HG02981 (cell line): ENCODE measurements around the gene PTGER3.
"Not testable (repeated sequence)": the region's sequence is repeated elsewhere in the genome, so short reads cannot be mapped to it uniquely, and the experiment has no call there.

Experiments
- ATAC-seq: cut with Tn5 transposase; IDR thresholded peaks from one replicate; pipeline ENCODE4 v1.9.1; 2021; ENCODE audit warnings: mild to moderate bottlenecking, moderate library complexity; ENCODE audit not compliant: unreplicated experiment

Gene PTGER3

DNA sequence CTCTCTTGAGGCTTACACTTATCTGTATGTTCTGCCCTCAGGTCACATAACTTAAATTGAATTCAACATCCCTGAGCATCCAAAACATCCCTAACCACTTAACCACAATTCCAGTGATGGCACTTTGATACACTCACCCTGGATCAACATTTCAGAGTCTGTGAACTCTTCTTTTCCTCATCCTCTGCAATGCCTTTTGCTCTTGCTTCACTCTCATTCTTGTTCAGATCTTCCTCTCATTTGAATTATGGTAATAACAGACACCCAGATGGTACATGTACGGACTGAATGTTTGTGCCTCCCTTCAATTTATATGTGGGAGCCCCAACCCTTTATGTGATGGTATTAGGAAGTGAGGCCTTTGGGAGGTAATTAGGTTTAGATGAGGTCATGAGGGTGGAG, 33.4 kb downstream of the PTGER3 start:
- no peak for ATAC-seq

DNA sequence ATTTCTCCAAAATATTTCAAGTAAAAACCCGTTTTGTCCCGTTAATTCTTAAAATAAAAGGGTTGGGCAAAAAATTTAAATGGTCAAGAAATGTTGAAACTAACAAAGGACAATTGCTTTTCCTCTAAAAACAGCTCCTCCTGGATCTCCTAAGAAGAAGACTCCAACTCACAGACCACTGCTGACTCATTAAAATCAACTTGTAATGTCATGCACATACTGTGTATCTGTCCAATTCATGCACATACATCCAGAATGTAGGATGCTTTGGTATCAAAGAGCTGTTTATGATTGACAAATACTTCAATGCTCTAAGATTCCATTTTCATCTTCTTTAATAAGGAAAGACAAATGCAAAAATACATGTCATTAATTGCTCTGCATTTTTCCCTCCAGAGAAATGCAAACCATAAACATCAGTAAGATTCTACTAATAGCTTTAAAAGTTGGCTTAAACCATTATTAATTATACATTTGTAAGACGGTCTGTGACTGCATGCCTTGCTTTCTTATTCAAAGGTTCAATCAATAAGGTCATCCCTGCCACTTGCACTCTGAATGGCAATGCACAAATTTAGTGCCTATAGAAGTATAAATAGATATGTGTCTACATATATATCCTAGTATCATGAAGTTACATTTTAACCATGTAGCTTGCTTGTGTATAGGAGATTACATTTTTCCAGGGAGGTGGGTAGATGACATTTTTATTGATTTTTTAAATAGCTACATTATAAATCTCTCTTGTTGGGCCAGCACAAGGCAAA, 44.7 kb downstream of the PTGER3 start:
- ATAC-seq, result no peak

DNA sequence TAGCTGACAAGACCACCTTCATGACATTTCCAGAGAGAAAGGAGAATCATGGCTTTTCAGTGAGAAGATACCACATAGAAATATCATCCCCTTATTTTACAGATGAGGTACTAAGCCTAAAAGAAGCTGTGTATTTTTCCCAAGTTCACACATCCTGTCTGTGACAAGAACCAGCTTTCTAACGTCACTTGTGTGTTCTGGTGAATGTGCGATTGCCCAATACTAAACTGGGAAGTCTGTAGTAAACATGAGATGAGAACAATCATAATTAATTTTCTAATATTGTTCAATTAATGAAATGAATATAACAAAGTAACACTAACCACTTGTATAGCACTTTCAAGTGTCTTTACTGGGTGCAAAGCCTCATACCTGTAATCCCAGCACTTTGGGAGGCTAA, 46.0 kb downstream of the PTGER3 start:
- no peak for ATAC-seq

DNA sequence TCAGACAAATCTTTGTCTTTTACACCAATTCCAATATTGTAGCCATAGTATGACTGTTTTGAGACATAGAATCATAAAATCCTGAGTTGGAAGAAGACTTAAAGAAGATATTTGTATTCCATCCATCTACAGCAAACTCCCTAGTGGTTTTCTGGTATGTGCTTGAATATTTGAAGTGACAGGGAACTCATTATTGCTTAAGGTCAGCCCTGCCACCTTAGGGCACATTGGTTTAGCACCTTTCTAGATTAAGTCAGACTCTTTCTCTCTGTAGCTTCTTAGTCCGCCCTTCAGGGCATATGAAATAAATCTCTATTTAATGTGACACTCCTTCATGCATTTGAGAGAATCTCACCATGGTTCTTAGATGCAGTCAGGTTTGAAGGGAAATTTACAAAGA, 49.8 kb downstream of the PTGER3 start:
- ATAC-seq, result no peak

- ATAC-seq, result no peak
These were observed 52.8 kb downstream of the PTGER3 start for GRCh38 chr1:70994753-70995268.

DNA sequence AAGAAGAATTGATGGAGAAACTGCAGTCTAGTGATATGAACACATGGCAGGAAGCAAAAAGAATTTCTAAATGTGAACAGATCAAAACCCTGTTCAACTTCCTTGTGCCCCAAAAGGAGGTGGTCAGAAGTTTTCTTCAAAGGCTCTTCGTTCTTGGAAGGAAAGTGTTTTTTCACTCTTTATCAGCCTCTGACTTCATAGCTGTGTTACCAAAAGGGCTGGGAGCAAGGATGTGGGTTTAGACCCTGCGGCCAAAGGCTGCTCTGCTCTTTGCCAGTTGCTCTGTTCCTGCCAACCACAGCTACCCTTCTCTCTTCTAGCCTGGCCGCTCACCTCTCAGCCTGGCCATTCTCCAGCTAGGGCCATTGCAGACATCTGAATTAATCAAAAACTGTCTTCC, 53.8 kb downstream of the PTGER3 start:
- no peak for ATAC-seq

DNA sequence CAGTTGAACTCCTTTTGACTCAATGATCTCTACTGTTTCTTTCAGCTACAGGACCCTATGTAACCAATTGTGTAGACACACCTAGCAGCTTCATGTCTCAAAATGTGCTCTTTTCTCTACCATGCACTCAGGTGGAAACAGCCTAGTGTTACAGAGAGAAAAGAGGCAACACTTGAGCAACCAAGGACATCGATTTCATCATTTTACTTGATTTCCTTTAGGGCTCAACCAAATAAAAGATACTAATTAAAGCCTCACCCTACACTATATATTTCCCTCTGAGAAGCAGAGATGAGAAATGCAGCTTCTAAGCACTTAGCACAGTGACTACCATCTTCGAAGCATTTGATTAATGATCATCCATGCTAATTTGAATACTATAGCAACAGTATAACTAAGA, 55.1 kb downstream of the PTGER3 start:
- no peak for ATAC-seq

GRCh38 chr1:70990469-70991253, 57.0 kb downstream of the PTGER3 start:
- no peak for ATAC-seq

GRCh38 chr1:70987497-70987896, 60.1 kb downstream of the PTGER3 start:
- ATAC-seq, result no peak

DNA sequence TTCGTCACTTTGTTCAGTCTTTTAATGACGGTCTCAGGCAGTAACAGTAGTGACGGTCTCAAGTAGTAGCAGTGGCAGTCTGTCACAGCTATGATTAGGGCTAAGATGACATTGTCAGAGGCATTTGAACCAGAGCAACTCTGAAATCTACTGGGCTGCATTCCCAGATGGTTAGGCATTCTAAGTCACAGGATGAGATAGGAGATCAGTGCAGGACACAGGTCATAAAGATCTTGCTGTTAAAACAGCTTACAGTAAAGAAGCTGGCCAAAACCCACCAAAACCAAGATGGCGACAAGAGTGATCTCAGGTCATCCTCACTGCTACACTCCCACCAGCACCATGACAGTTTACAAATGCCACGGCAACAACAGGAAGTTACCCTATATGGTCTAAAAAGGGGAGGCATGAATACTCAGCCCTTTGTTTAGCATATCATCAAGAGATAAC, 61.8 kb downstream of the PTGER3 start:
- ATAC-seq, result not testable (repeated sequence)

DNA sequence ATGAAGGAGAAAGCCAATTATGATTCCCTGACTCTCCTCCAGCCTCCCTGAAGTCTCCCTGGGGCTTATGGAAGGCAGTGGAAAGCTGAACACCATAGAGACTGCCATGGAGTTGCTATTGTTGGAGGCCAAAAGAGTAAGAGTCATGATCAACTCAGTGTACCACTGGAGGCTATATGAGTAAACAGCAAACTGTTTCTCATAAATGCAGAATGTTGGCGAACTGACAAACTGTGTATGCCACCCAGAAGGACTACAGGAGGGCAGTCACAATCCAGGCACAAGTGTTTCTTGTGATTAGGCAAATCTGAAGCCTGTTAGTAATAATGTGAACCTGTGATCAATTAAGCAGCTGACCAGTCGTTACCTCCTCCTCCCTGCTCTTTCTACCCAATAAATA, 62.3 kb downstream of the PTGER3 start:
- ATAC-seq, result not testable (repeated sequence)

- no peak for ATAC-seq
These were observed 67.3 kb downstream of the PTGER3 start for GRCh38 chr1:70980361-70980760.

DNA sequence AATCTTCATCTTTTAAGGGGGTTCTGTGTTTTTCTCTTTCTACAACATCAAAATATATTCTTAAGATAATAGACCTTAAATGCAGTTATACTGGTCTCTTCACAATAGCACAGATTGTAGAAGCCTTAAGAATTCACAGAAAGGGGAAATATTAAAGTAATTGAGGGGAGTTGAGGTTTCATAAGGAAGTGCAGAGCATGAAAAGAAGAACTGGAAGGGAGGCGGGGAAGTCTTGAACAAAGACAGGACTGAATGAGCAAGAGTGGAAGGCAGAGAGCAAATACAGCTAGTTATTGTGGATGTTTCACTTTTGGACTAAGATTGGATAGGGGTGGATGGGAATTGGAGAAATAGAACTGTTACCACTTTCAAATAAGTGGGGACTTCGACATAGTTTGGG, 67.7 kb downstream of the PTGER3 start:
- ATAC-seq, result no peak

- no peak for ATAC-seq
These were observed 68.3 kb downstream of the PTGER3 start for GRCh38 chr1:70979313-70979712.

- no peak for ATAC-seq
These were observed 69.0 kb downstream of the PTGER3 start for GRCh38 chr1:70978623-70979022.

DNA sequence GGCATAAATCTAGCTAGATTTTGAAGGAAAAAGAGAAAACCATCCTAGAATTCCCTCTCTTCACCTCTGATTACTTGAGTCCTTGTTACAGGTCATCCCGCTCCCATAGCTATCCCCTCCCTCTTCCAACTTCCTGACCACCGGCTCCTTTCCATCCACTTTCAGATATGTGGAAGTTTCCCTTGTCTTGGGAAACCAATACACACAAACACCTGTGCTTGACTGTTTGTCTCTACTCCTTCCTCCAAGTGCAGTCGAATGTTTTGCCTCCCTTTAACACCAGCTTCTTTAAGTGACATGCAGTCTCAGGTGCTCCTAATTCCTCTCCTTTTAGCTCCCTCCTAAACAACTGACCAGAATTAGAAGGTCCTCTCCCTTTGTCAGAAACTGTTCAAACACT, 70.0 kb downstream of the PTGER3 start:
- ATAC-seq, result no peak

DNA sequence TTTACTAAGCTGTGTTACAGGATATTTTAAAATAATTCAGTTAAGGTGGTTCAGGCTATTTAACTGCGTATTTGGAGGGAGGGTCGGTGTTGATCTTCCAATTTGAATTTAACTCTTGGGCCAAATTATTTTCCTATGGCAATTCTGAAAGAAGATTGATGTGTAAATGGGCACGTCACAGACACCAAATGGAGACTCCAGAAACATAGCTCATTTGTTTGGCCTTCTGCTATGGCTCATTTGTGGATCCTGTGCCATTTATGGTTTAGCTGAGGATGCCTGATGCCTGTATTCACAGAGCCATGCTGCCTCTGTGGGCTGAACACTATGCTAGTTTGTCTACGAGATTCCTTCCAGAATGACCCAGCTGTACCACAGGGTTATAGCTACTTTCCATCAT, 70.6 kb downstream of the PTGER3 start:
- ATAC-seq, result no peak

DNA sequence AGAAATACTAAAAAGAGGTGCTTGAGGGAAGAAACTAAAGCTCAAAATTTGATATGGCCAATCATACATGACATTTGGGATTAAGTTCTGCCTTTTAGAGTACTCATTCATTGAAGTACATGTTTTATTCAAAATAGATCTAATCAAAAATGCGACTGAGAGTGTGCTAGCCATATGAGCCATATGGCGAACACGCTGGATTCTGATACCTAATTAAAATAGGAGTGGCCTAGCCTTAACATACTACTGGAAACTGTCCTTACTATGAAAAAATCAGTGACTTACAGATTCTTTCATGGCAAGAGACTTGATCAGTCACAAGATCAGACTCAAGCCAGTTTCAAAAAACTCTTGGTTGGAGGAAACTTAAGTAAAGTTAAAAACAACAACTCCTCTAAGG, 73.9 kb downstream of the PTGER3 start:
- no peak for ATAC-seq

DNA sequence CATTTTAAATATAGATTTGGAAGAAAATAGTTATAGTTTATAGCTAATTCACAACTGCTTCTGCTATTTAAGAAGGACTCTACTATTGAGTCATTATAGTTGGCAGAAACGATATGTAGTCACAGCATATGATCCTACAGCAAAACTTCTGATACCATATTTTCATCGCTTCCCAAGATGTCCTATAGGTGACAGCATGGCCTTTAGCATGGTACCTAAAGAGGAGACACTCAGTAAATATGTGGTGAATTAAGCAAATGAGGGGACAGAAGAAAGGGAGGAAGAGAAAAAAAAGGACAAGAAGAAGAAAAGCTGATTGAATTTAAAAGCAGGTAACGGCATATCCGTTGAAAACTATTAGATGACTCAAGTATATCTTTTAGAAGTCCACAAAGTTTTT, 77.2 kb downstream of the PTGER3 start:
- ATAC-seq, result no peak

- peak; percentile 72 for ATAC-seq
These were observed 81.5 kb downstream of the PTGER3 start for GRCh38 chr1:70966018-70966638.

DNA sequence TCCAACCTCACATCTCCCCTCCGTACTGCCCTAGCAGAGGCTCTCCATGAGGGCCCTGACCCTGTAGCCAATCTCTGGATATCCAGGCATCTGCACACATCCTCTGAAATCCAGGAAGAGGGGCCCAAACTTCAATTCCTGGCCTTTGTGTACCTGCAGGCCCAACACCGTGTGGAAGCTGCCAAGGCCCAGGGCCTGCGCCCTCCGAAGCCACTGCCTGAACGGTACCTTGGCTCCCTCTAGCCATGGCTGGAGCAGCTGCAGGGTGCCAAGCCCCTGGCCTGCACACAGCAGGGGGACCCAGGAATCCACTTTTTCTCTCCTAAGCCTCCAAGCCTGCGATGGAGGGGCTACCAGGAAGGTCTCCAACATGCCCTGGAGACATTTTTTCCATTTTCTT, 84.2 kb downstream of the PTGER3 start:
- ATAC-seq, result no peak
